Spleen (tissue), 11 donors: ENCODE results near the gene FAM20C. TPM values are rescaled to one million over a fixed set of nuclear protein-coding genes. Genes with fewer than 3 reads are reported as not detected.

Source experiments
- DNase-seq: peaks from one replicate; pipeline ENCODE4 v3.0.0-alpha.2; 2020
- H3K27ac ChIP-seq, 8 donors: fragments of 200-600 bp; sonication (generic) in 7 of 8; 1 replicate in 4 of 8; 2 replicates in 4 of 8; pipeline versions ENCODE4 v1.5.0 to v1.8.0; 2016 to 2021; ENCODE audit warnings: inconsistent platforms in 4 of 8, mild to moderate bottlenecking in 4 of 8, moderate library complexity in 1 of 8
- H3K27me3 ChIP-seq, 7 donors: fragments of 200-600 bp; sonication (generic) in 6 of 7; replicated peaks in 1 of 7; 1 replicate in 4 of 7; 2 replicates in 3 of 7; pipeline versions ENCODE4 v1.5.0 to v1.8.0; 2016 to 2021; ENCODE audit warnings: inconsistent platforms in 3 of 7, mild to moderate bottlenecking in 1 of 7
- H3K36me3 ChIP-seq, 6 donors: fragments of 200-600 bp; sonication (generic) in 5 of 6; 1 replicate in 4 of 6; 2 replicates in 2 of 6; pipeline versions ENCODE4 v1.5.0 to v1.8.0; 2016 to 2021; ENCODE audit warnings: inconsistent platforms in 2 of 6
- H3K4me1 ChIP-seq, 6 donors: fragments of 200-600 bp; sonication (generic) in 5 of 6; 1 replicate in 3 of 6; 2 replicates in 3 of 6; pipeline versions ENCODE4 v1.5.0 to v1.8.0; 2016 to 2021; ENCODE audit warnings: inconsistent platforms in 3 of 6
- H3K4me3 ChIP-seq, 8 donors: fragments of 200-600 bp; sonication (generic) in 7 of 8; 1 replicate in 4 of 8; 2 replicates in 4 of 8; pipeline versions ENCODE4 v1.5.0 to v1.8.0; 2016 to 2021; ENCODE audit warnings: inconsistent platforms in 4 of 8, mild to moderate bottlenecking in 4 of 8, moderate library complexity in 2 of 8
- H3K9me3 ChIP-seq, 8 donors: fragments of 200-600 bp; sonication (generic) in 7 of 8; 1 replicate in 4 of 8; 2 replicates in 4 of 8; pipeline versions ENCODE4 v1.5.0 to v1.8.0; 2016 to 2021; ENCODE audit warnings: inconsistent platforms in 4 of 8
- POLR2A ChIP-seq, 3 donors: fragments of 450-650 bp; IDR thresholded peaks; one replicate each; pipeline ENCODE4 v1.5.1; 2017; ENCODE audit warnings: antibody characterized with exemption in 3 of 3, mild to moderate bottlenecking in 1 of 3
- POLR2AphosphoS5 ChIP-seq, 3 donors: sonication (generic); formaldehyde crosslinking; IDR thresholded peaks; one replicate each; pipeline ENCODE4 v1.5.1; 2017; ENCODE audit warnings: antibody characterized with exemption in 3 of 3
- WGBS, 5 donors: extraction: QIAGEN DNeasy Blood & Tissue Kit in 3 of 5; methylation state at CpG; one replicate each; pipeline versions ENCODE4 v1.1.5 to v1.1.7; 2013 to 2018; 5-methylcytosine and 5-hydroxymethylcytosine counted together
- intact Hi-C: fragments of 100-400 bp; cut with DNase I; formaldehyde crosslinking; loops from one replicate; pipeline ENCODE4 v1.15.0; 2023; ENCODE audit warnings: low total_unique reads
- polyA plus RNA-seq, 3 donors: library from polyadenylated mRNA; stranded (reverse); fragments of 200-250 nt; gene quantifications; one replicate each; pipeline ENCODE4 v1.2.1, GENCODE V29; 2013
- total RNA-seq, 7 donors: library from RNA; depleted of rRNA in 3 of 7; stranded (reverse); fragments of >200 nt in 3 of 7; fragmentation: NEBNext Ultra II Directional in 4 of 7; extraction: Animal tissue kit (Norgen Biotek cat#: 25700) in 4 of 7; gene quantifications; one replicate each; pipeline versions ENCODE4 v1.1.0 to v1.2.1, GENCODE V29; 2016 to 2021
- TF ChIP-seq, protein P1 (sequence below), 11 experiments: fragments of 200-600 bp in 7 of 11; fragments of 450-650 bp in 4 of 11; sonication (generic) in 4 of 11; IDR thresholded peaks in 8 of 11; conservative IDR thresholded peaks in 3 of 11; 1 replicate in 7 of 11; 2 replicates in 4 of 11; pipeline versions ENCODE4 v1.4.0 to v1.8.0; 2016 to 2021; ENCODE audit warnings: antibody characterized with exemption in 11 of 11, inconsistent platforms in 4 of 11, mild to moderate bottlenecking in 1 of 11
- donor health status: healthy with polysubstance abuse.
- donor health status: DM: no; HTN: no; CAD: no; lungs with moderate emphysema.
- donor health status: DM: no; HTN: no; CAD: no.
- donor health status: Bipolar disorder and iron deficiency.
- donor health status: healthy.
- donor health status: DM: no; HTN: no; CAD: no.
- donor health status: DM: yes; HTN: yes; CAD: no.

FAM20C gene
- total and polyA plus RNA-seq, 10 donors: 6.9 to 27.3 (median 14.6) TPM

DNA sequence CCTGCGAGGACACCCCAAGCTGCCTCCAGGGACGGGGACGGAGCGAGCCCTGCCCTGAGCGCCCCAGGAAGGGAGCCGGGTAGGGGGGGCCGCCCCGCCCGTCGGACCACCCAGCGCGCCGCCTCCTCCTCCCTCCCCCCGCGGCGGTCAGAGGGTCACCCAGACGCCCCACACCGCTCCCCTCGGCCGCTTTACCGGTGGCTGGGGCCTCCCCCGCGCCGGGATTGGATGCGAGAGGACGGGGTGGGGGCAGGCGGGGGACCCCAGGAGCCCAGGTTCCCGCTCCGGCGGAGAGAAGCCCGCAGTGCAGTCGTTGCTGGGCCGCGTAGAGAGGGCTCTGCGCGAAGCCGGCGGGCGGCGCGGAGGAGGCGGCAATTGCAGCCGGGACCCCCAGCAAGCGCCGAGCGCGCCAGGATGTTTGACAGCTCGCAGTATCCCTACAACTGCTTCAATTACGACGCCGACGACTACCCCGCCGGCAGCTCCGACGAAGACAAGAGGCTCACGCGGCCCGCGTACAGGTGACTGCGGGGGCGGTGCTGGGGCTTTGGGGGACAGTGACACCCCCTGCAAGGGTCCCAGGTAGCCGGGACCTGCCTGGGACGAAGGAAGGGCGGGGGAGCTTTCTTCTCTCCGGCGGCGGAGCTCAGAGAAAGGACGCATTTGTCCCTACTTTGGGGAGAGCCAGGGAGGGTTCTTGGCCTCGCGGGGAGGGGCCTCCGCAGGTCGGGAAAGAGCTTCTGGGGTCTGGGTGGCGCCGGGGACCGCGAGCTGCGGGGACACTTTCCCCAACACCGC, 97.6 kb downstream of the FAM20C start, which contains the start of gene FOXL3:
Gene FOXL3, plus strand, starts transcription at position 415 of the 798 bp plus-strand sequence. Its CDS starts 0 bp downstream, at position 415.
- intact Hi-C loops: no loop called here
- H3K4me1 ChIP-seq: peaks cover 0 to 18% (median 4%) of the 10 kb centered on the region in 6 donors
- H3K27me3 ChIP-seq: peaks cover 8 to 100% (median 39%) of the 10 kb centered on the region in 7 donors
- no peak within 1 kb of the TSS for H3K4me3 ChIP-seq
- TF ChIP-seq POLR2AphosphoS5 (IDR thresholded peaks at IDR 0.05): no peak
- TF ChIP-seq POLR2A (IDR thresholded peaks at IDR 0.05): no peak
- TF ChIP-seq, protein P1, sequence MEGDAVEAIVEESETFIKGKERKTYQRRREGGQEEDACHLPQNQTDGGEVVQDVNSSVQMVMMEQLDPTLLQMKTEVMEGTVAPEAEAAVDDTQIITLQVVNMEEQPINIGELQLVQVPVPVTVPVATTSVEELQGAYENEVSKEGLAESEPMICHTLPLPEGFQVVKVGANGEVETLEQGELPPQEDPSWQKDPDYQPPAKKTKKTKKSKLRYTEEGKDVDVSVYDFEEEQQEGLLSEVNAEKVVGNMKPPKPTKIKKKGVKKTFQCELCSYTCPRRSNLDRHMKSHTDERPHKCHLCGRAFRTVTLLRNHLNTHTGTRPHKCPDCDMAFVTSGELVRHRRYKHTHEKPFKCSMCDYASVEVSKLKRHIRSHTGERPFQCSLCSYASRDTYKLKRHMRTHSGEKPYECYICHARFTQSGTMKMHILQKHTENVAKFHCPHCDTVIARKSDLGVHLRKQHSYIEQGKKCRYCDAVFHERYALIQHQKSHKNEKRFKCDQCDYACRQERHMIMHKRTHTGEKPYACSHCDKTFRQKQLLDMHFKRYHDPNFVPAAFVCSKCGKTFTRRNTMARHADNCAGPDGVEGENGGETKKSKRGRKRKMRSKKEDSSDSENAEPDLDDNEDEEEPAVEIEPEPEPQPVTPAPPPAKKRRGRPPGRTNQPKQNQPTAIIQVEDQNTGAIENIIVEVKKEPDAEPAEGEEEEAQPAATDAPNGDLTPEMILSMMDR (IDR thresholded peaks at IDR 0.05 in 8 of 11, conservative IDR thresholded peaks at IDR 0.05 in 3 of 11): no peak
- no peaks in the 10 kb centered on the region for H3K9me3 ChIP-seq
- 8 to 24% (median 12%) methylated on average over 42 to 79 of the region's 79 CpGs for WGBS, 5 donors
- DNase-seq: peak; percentile 44
- no peaks in the 10 kb centered on the region for H3K36me3 ChIP-seq
- no peak within 1 kb of the TSS for H3K27ac ChIP-seq

DNA sequence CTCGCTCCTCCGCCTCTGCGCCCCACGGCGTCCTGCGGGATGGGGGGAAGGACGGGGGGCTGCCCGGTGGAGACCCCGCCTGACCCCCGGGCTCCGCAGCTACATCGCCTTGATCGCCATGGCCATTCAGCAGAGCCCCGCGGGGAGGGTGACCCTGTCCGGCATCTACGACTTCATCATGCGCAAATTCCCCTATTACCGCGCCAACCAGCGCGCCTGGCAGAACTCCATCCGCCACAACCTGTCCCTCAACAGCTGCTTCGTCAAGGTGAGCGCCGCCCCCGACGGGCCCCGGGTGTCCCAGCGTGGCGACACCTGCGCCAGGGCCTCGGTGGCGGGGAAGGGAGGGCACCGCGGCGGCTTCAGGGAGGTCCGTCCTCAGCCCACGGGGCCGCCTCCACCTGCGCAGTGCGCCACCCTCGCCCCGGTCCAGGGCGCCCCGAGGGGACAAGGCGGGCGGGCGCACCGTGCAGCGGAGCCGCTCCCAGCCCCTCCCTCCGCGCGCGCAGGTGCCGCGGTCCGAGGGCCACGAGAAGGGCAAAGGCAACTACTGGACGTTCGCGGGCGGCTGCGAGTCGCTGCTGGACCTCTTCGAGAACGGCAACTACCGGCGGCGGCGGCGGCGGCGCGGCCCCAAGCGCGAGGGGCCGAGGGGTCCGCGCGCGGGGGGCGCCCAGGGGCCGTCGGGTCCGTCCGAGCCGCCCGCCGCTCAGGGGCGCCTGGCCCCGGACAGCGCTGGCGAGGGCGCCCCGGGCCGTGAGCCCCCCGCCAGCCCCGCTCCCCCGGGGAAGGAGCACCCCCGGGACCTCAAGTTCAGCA, 98.4 kb downstream of the FAM20C start:
- Histone ChIP-seq H3K4me3 (no peak overlapping the region), H3K27ac (no peak overlapping the region), H3K4me1 (peaks cover 0 to 18% (median 4%) of the 10 kb centered on the region in 6 donors), H3K9me3 (no peaks in the 10 kb centered on the region), H3K36me3 (no peaks in the 10 kb centered on the region), H3K27me3 (peaks cover 8 to 100% (median 44%) of the 10 kb centered on the region in 7 donors)
- intact Hi-C loops: no loop called here
- 15 to 26% (median 20%) methylated on average over 29 to 102 of the region's 102 CpGs for WGBS, 5 donors
- TF ChIP-seq POLR2A (IDR thresholded peaks at IDR 0.05) (no peak), POLR2AphosphoS5 (IDR thresholded peaks at IDR 0.05) (no peak)
- TF ChIP-seq, protein P1 (IDR thresholded peaks at IDR 0.05 in 8 of 11, conservative IDR thresholded peaks at IDR 0.05 in 3 of 11): no peak
- DNase-seq: peak; percentile 47

DNA sequence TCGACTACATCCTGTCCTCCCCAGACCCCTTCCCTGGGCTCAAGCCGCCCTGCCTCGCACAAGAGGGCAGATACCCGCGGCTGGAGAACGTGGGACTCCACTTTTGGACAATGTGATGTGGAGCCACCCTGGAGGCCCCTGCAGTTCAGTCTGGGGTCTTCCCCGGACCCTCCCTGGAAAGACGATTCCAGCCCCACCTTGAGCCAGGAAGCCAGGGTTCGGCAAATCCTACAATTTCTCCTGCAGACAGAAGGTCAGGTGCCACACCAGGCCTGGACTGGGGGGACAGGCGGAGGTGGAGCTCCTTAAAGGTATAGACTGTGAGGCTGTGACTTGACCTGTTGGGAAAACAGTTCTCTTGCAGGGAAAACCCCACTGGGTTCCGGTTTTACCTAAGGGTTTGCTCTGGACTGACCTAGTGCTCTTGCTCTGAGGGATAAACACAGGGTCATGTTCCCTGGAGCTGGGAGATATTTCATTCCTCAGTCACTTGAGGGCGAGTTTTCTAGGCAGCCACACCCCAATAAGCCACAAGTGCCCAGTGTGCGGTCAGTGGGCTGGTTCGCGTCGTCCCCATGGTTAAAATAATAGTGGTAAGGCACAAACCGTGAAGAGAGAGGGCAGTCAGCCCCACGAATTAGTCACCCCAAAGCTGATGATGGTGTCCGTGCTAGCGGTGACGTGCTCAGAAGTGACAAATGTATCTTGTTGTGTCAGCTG, 99.2 kb downstream of the FAM20C start:
- no peak overlapping the region for H3K27ac ChIP-seq
- H3K4me1 ChIP-seq: peaks cover 0 to 18% (median 4%) of the 10 kb centered on the region in 6 donors
- H3K36me3 ChIP-seq: no peaks in the 10 kb centered on the region
- H3K27me3 ChIP-seq: peaks cover 8 to 97% (median 44%) of the 10 kb centered on the region in 7 donors
- H3K4me3 ChIP-seq: no peak overlapping the region
- H3K9me3 ChIP-seq: no peaks in the 10 kb centered on the region
- WGBS, 5 donors: 66 to 73% (median 71%) methylated on average over 20 to 21 of the region's 21 CpGs
- peak; percentile 45 for DNase-seq
- TF ChIP-seq POLR2A (IDR thresholded peaks at IDR 0.05) (no peak), POLR2AphosphoS5 (IDR thresholded peaks at IDR 0.05) (no peak)
- TF ChIP-seq, protein P1 (IDR thresholded peaks at IDR 0.05 in 8 of 11, conservative IDR thresholded peaks at IDR 0.05 in 3 of 11): no peak
- intact Hi-C loops: no loop called here
